Smooth muscle cell (in vitro differentiated cells): ENCODE data around the gene SLC25A42. TPM values are rescaled to one million over a fixed set of nuclear protein-coding genes. Genes with fewer than 3 reads are reported as not detected.

Experiments used
- DNase-seq: peaks from one replicate; lab custom pipeline; 2025; ENCODE audit not compliant: unreplicated experiment; lab: John Stamatoyannopoulos, UW
- H2AFZ ChIP-seq: fragments of 200-600 bp; sonication (generic); 2 replicates; pipeline ENCODE4 v1.6.0; 2016; ENCODE audit warnings: antibody characterized with exemption, low read depth, mild to moderate bottlenecking
- H3F3A ChIP-seq: fragments of 200-600 bp; sonication (generic); 2 replicates; pipeline ENCODE4 v1.6.0; 2017; ENCODE audit warnings: antibody characterized with exemption, low read depth
- H3K27ac ChIP-seq: fragments of 200-600 bp; sonication (generic); 2 replicates; pipeline ENCODE4 v1.5.1; 2016; ENCODE audit warnings: low read depth, mild to moderate bottlenecking
- H3K27me3 ChIP-seq: fragments of 200-600 bp; sonication (generic); 2 replicates; pipeline ENCODE4 v1.6.1; 2016; ENCODE audit warnings: low read depth, mild to moderate bottlenecking
- H3K36me3 ChIP-seq: fragments of 200-600 bp; sonication (generic); 2 replicates; pipeline ENCODE4 v1.5.1; 2016; ENCODE audit warnings: low read depth
- H3K4me1 ChIP-seq: fragments of 200-600 bp; sonication (generic); 2 replicates; pipeline ENCODE4 v1.5.1; 2016; ENCODE audit warnings: low read depth
- H3K4me2 ChIP-seq: fragments of 200-600 bp; sonication (generic); 2 replicates; pipeline ENCODE4 v1.6.0; 2016; ENCODE audit warnings: mild to moderate bottlenecking
- H3K4me3 ChIP-seq: fragments of 200-600 bp; sonication (generic); 2 replicates; pipeline ENCODE4 v1.5.1; 2016; ENCODE audit warnings: mild to moderate bottlenecking
- H3K79me2 ChIP-seq: fragments of 200-600 bp; sonication (generic); 2 replicates; pipeline ENCODE4 v1.6.0; 2016; ENCODE audit warnings: low read depth, mild to moderate bottlenecking
- H3K9ac ChIP-seq: fragments of 200-600 bp; sonication (generic); 2 replicates; pipeline ENCODE4 v1.6.0; 2016; ENCODE audit warnings: low read depth
- H3K9me3 ChIP-seq: fragments of 200-600 bp; sonication (generic); replicated peaks from 2 replicates; pipeline ENCODE4 v1.5.1; 2016; ENCODE audit warnings: low read depth
- H4K20me1 ChIP-seq: fragments of 200-600 bp; sonication (generic); 2 replicates; pipeline ENCODE4 v1.6.0; 2016; ENCODE audit warnings: low read depth
- CTCF ChIP-seq: fragments of 200-600 bp; sonication (generic); IDR thresholded peaks from 2 replicates; pipeline ENCODE4 v1.5.1; 2017; ENCODE audit warnings: borderline replicate concordance, mild to moderate bottlenecking, antibody characterized with exemption; ENCODE audit not compliant: insufficient read depth, poor library complexity, severe bottlenecking
- WGBS: methylation state at CpG from one replicate; pipeline ENCODE4 v1.1.7; 2016; ENCODE audit warnings: low lambda C conversion rate; 5-methylcytosine and 5-hydroxymethylcytosine counted together
- polyA plus RNA-seq: library from polyadenylated mRNA; unstranded; fragments of >200 nt; fragmentation: Nextera tagmentation; extraction: Ambion mirVana; gene quantifications from 2 replicates; pipeline ENCODE4 v1.2.1, GENCODE V29; 2016
- total RNA-seq: library from RNA; depleted of rRNA; stranded (reverse); fragments of >200 nt; gene quantifications from 2 replicates; pipeline ENCODE4 v1.2.3, GENCODE V29; 2014

SLC25A42 gene
- total and polyA plus RNA-seq, 2 experiments from 2014 or later = 8.1 to 18.9 TPM

- Histone ChIP-seq H4K20me1 (peaks cover 3% of the 10 kb centered on the region), H3K36me3 (no peaks in the 10 kb centered on the region), H3K27me3 (no peaks in the 10 kb centered on the region), H3K4me2 (no peak overlapping the region), H2AFZ (no peak overlapping the region), H3F3A (no peaks in the 10 kb centered on the region), H3K9me3 (no peaks in the 10 kb centered on the region), H3K9ac (no peak overlapping the region), H3K79me2 (no peaks in the 10 kb centered on the region), H3K27ac (no peak overlapping the region), H3K4me3 (no peak overlapping the region), H3K4me1 (peaks cover 3% of the 10 kb centered on the region)
- TF ChIP-seq CTCF = no peak
- DNase-seq = no peak
- 65% methylated on average over 7 of the region's 7 CpGs for WGBS
Observed at GRCh38 chr19:19113040-19113626, 49.3 kb downstream of the SLC25A42 start.

GRCh38 chr19:19115954-19116353 lies 52.2 kb downstream of the SLC25A42 start:
- WGBS = 74% methylated on average over 9 of the region's 9 CpGs
- Histone ChIP-seq H3K27me3 (no peaks in the 10 kb centered on the region), H3K27ac (no peak overlapping the region), H3F3A (no peaks in the 10 kb centered on the region), H3K4me1 (no peaks in the 10 kb centered on the region), H3K9me3 (no peaks in the 10 kb centered on the region), H2AFZ (no peak overlapping the region), H3K79me2 (no peaks in the 10 kb centered on the region), H3K36me3 (no peaks in the 10 kb centered on the region), H4K20me1 (no peaks in the 10 kb centered on the region), H3K4me3 (no peak overlapping the region), H3K9ac (no peak overlapping the region), H3K4me2 (no peak overlapping the region)
- TF ChIP-seq CTCF = peak; percentile 48
- no peak for DNase-seq

- no peak overlapping the region for H3K4me3 ChIP-seq
- no peak overlapping the region for H3K27ac ChIP-seq
- no peak overlapping the region for H3K9ac ChIP-seq
- H2AFZ ChIP-seq = no peak overlapping the region
- DNase-seq = no peak
- H3F3A ChIP-seq = no peaks in the 10 kb centered on the region
- no peak for TF ChIP-seq CTCF
- 96% methylated on average over 38 of the region's 39 CpGs for WGBS
- no peaks in the 10 kb centered on the region for H3K27me3 ChIP-seq
- peaks cover 9% of the 10 kb centered on the region for H3K36me3 ChIP-seq
- no peaks in the 10 kb centered on the region for H3K9me3 ChIP-seq
- H3K4me1 ChIP-seq = no peaks in the 10 kb centered on the region
- H4K20me1 ChIP-seq = no peaks in the 10 kb centered on the region
- no peak overlapping the region for H3K4me2 ChIP-seq
- no peaks in the 10 kb centered on the region for H3K79me2 ChIP-seq
Observed at GRCh38 chr19:19119325-19120237, 55.8 kb downstream of the SLC25A42 start.
